GM19463 (cell line): ENCODE measurements around the gene CIDEB.
"Not testable (repeated sequence)": the region's sequence is repeated elsewhere in the genome, so short reads cannot be mapped to it uniquely, and the experiment has no call there.

Source experiments
- ATAC-seq: cut with Tn5 transposase; IDR thresholded peaks from one replicate; pipeline ENCODE4 v1.9.1; 2021; ENCODE audit warnings: mild to moderate bottlenecking, moderate library complexity; ENCODE audit not compliant: unreplicated experiment

Gene CIDEB, protein sequence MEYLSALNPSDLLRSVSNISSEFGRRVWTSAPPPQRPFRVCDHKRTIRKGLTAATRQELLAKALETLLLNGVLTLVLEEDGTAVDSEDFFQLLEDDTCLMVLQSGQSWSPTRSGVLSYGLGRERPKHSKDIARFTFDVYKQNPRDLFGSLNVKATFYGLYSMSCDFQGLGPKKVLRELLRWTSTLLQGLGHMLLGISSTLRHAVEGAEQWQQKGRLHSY

DNA sequence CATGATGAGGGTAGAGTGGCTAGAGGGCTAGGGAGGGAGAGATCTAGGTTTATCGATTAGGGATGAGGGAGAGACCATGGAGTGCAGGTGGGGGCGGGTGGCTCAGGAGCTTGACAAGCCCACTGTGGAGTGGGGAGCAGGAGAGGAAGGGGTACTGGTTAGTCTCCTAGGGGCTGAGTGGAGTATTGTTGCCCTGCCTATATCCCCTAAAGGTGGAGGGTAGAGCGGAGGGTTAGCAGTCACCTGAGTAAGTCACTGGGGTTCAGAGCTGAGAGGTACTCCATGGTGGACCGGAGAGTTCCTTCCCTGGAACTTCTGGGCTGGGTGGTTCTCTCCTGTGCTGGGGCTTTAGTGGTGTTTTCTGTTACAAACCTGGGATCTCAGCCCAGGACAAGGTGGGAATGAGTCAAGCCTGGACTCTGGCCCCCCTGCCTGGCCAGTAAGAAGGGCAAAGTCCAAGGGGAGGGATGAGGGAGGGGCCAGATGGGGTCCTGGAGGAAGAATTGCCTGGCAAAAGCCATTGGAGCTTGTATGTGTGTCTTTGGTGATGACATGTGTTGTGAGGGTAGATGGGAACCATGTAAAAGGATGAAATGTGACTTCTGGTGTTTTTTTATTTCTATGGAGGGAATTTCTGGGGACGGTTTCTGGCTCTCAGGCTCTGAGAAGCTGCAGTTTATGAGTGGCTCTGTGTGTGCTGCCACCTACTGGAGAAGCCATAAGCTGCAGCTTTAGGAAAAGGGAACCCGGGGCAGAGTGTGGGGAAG, at the start of gene CIDEB:
Gene CIDEB, minus strand, starts transcription at position 403 of the 767 bp plus-strand sequence. Its CDS starts 119 bp downstream, at position 284.
- ATAC-seq: no peak

DNA sequence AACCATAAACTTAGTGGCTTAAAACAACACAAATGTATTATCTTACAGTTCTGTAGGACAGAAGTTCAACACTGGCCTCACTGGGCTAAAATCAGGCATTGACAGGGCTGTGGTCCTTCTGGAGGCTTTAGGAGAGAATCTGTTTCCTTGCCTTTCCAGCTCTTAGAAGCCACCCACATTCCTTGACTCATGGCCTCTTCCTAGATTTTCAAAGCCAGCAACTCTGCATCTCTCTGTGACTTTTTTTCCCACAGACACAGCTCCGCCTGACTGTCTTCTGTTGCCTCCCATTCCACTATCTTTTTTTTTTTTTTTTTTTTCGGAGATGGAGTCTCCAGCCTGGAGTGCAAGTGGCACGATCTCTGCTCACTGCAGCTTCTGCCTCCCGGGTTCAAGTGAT, 48.4 kb upstream of the CIDEB start:
- ATAC-seq: no peak

DNA sequence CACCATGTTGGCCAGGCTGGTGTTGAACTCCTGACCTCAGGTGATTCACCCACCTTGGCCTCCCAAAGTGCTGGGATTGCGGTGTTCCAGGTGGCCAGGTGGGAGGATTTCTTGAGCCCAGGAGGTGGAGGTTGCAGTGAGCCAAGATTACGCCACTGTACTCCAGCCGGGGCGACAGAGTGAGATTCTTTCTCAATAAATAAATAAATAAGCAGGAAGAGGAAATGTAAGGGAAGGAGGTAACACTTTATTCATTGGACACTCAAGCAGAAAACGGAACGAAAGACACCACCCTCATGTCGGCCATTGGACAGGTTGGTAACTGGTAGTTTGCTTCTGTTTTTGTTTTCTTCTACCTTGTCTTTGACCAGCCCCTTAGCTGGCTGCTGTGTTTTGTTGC, 47.2 kb upstream of the CIDEB start:
- ATAC-seq: no peak

DNA sequence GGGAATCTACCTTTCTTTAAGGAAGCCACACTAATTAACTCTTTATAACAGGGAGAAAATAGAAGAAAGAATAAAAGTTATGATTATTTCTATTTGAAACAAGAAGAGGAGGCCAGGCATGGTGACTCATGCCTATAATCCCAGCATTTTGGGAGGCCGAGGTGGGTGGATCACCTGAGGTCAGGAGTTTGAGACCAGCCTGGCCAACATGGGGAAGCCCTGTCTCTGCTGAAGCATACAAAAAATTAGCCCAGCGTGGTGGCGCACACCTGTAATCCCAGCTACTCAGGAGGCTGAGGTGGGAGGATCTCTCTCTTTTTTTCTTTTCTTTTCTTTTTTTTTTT, 46.7 kb upstream of the CIDEB start:
- not testable (repeated sequence) for ATAC-seq

DNA sequence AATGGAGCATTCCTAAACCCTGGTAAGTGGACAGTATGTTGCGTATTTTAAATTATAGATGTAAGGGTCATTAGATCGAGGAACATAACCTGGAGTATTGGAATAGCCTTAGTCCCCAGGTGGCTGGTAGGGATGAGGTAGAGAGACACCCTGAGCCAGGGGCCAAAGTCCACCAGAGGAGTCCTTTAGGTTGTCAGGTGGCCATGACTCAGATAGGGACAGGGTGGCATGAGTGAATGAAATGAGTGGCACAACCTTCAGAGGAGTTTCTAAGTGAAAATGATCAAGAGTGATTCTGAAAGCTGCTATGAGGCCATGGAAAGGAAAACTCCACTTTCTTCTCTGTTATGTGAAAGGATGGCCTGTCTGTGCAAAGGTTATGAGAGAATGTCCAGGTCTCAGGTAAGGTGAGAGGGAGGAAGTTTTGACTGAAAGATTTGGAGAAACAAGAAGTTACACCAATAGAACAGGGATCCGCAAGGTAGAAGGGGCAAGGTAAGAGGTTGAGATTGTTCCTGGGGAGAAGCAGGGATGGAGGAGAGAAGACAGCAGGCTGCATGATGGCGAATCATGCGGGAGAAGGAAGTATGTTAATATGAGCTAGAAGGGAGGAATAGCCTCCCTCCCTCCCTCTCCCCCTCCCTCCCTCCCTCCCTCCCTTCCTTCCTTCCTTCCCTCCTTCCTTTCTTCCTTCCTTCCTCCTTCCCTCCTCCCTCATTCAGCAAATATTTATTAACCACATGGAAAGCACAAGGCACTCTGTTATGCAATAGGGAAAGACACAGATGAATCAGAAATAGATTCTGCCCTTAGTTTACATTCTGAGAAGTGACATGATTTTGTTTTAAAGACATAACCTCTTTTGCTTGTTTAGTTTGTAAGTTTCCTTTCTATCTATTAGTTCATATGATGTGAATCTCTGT, 46.0 kb upstream of the CIDEB start:
- peak; percentile 76 for ATAC-seq

DNA sequence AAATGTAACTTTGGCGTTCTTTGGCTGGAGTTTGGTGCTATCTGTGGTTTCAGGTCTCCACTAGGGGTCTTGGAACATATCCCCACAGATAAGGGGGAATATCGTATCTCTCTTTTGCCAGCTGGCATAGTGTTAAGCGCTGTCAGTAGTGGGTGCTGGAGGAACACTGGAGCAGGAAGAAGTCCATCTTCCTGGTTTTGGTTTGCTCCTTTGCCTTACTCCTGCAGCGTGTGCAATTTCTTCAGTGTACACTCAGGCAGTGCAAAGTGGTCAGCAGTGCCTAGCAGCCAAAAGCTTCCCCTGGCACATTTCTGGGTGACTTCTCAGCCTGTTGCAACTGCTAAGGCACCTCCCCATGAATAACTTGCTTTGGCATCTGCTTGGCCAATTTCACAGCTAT, 43.7 kb upstream of the CIDEB start:
- ATAC-seq: no peak

DNA sequence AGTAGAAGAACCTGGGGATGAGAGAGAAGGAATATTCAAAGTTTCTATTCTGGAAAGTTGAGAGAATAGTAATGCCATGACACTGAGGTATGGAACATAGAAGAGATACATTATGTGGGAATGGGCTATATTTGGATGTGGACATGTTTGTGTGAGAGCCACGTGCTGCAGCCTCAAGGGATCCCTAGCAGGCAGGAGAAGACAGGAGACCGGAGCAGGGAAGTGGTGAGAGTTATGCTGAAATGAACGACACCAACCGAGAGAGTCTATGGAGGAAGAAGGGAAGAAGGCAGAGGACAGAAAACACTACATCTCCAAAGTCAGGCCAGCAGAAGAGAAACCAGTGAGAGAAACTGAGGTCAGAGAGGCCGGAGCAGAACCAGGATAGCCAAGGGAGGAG, 42.0 kb upstream of the CIDEB start:
- ATAC-seq: no peak

DNA sequence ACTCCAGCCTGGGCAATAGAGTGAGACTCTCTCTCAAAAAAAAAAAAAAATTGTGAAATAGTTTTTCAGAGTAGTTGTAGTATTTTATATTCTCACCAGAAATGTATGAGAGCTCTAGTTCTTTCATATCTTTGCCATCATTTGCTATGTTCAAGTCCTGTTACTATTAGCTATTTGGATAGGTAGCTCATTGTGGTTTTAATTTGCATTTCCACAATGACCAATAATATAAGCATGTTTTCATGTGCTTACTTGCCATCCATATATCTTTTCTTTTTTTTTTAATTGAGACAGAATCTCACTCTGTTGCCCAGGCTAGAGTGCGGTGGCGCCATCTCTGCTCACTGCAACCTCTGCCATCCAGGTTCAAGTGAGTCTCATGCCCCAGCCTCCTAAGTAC, 40.4 kb upstream of the CIDEB start:
- ATAC-seq: no peak

DNA sequence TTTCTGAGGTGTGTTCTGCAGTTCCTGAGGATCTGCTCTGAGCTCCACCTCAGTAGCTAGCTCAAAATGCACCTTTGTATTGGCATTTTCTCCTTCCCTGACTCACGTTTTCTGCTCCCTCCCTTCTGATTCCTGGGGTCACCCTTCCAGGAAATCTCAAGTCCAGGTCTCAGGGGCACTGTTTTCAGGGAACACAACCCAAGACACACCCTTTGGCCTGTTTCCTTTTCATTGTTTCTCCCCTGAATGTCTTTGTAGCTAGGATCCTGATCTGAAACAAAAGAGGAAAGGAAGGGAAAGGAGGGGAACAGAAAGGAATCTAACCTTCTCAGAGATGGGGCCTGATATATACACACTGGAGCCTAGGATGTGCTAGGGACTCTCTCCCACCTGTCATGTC, 39.4 kb upstream of the CIDEB start:
- ATAC-seq: no peak

DNA sequence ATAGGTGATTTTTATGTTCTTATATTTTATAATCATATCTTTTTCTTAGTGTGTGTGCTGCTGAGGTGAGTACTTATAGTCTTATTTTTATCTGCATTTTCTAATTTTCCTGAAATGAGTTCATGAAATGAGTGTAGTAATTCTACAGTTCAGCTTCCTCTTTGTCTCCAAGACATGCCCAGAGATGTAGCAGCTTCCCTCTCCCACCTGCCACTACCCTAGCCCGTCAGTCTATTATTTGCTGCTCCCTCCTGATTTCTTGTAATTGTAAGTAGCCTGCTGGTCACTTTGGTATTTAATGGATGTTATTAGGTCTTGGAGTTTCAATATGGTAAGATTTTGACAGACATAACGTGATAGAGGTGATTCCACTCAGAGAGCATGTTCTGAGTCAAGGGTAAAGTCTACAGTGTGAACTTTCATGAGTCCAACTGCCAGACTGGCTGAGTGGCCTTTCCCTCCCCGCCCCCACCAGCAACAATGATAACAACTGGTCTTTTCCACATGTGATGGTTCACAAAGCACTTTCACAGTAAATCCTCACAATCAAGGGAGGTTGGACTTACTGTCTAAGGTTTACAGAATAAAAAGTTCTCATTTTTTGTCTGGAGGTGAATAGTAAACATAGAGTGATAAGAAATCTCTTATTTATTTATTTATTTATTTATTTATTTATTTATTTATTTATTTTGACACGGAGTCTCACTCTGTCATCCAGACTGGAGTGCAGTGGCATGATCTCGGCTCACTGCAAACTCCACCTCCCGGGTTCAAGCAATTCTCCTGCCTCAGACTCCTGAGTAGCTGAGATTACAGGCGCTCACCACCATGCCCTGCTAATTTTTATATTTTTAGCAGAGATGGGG, 36.3 kb upstream of the CIDEB start:
- no peak for ATAC-seq

DNA sequence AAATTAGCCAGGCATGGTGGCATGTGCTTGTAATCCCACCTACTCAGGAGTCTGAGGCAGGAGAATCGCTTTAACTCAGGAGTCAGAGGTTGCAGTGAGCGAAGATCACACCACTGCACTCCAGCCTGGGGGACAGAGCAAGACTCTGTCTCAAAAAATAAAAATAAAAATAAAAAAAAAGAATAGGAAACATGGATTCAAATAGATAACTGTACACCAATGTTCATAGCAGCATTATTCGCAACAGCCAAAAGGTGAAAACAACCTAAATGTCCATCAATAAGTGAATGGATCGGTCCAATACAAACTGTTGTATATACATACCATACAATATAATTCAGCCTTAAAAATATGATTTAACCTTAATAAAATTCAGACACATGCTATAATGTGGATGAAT, 35.1 kb upstream of the CIDEB start:
- ATAC-seq: no peak

DNA sequence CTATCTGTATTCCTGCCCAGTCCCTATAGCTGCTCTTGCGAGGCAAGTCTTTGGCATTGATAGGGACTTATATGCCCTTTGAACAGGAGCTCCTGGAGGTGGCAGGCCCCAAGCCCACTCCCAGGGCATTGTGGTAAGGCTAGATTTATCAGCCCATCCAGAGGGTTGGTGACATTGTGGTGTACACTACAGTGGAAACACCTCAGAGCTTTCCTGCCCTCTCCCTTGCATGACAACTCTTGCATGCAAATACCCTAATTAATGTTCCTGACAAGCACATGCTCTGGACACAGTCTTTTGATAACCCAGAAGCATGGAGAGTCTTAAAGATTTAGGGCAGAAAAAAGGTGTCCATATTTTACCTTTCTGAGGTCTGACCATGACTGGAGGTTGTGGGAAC, 32.8 kb upstream of the CIDEB start:
- ATAC-seq: no peak

DNA sequence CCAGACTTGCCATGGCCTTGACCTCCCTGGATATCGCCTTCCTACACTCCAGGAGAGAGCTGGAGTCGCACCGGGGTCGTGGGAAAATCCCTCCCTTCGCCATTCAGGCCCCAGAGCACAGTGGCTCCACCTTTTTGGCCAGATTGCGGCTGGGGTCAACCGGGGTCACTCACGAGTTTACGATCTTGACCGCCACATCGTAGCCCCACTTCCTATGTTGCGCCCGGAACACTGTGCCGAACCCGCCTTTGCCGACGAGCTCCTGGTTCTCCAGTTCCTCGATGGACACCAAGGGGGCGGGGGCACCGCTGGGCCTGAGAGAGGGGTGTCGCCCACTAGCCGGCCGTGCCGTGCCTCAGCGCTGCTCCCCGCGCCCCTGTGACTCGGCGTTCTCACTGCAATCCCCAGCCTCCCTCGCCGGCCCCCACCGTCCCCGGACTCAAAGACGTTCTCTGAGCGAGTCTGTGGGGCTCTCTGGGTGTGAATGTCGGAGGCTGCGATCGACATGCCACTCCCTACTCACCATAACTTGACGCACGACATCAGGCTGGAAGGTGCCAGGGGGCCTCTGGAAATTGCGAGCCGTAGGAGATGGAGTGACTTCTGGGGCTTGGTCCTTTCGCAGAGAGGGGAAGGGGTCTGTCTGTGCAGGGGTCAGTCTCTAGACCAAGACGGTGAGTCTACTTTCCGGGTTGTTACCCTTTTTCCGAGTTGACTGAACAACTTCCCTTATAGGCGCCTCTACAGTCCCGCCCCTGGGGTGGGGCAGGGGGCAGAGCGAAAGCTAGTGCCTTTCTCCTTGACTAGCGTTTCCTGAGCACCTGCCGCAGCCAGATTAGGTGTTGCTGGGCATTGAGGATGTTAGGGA, 31.7 kb upstream of the CIDEB start, which contains the start of gene RIPK3:
Gene RIPK3, minus strand, starts transcription at position 708 of the 868 bp plus-strand sequence. Its CDS starts 165 bp downstream, at position 543.
- ATAC-seq: peak; percentile 90

DNA sequence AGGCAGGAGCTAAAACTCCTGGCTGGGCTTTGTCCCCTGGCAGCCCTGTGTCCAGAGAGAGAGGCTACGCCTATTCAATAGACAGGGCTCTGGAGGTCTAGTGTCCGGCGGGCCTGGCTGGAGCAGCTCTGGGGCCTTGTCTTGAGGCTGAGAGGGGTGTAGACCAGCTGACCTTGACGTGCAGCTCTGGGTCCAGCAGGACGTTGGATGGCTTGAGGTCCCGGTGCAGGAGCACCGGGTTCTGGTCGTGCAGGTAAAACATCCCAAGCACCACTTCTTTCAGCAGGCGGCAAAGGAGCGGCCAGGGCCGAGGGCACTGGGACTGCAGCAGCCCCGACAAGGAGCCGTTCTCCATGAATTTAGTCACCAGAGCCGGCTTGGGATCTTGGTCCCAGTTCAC, 31.1 kb upstream of the CIDEB start:
- ATAC-seq: no peak

DNA sequence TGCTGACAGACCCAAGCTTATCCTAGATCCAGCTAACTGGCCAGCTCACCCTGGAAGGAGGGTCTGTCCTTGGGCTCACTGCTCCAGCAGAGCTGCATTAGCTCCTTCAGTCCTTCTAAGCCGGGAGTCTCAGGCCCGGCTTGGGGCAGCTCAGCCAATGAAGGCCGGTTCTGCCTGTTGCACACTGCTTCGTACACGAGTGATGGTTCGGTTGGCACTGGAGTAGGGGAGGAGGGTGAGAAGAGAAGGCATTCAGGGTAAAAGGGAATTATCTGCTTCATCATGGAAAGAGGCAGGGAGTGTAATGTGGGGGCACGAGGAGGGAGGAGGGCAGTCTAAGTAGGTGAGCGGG, 30.0 kb upstream of the CIDEB start:
- no peak for ATAC-seq

DNA sequence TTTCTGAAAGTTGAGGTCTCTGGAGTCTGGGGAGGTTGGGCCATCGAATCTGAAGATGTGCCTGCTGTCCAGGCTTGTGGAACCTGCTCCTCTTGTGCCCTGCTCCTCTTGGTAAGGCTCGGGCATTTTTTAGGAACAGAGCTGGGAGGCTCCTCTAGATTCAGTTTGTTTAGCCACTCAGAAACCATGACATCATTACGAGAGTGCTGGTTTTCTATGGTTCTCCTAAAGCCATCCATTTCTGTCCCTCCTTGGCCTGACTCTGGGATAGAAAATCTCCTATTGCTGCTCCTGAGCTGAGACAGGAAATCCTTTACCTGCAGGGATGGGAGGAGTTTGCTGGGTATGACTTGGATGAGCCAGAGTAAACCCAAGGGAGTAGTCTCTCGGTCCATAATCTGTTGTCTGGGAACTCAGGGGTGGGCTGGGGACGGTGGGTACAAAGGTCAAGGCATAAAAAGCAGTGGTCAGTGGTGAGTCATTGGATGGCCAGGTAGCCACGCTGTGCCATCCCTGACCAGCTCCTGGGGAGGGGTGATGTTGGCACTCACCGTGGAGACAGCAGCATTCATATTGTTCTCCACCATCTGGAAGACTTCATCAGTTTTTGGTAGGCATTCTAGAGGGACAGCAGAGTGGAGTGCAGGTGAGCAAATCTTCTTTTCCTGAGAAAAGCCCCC, 29.5 kb upstream of the CIDEB start:
- no peak for ATAC-seq

DNA sequence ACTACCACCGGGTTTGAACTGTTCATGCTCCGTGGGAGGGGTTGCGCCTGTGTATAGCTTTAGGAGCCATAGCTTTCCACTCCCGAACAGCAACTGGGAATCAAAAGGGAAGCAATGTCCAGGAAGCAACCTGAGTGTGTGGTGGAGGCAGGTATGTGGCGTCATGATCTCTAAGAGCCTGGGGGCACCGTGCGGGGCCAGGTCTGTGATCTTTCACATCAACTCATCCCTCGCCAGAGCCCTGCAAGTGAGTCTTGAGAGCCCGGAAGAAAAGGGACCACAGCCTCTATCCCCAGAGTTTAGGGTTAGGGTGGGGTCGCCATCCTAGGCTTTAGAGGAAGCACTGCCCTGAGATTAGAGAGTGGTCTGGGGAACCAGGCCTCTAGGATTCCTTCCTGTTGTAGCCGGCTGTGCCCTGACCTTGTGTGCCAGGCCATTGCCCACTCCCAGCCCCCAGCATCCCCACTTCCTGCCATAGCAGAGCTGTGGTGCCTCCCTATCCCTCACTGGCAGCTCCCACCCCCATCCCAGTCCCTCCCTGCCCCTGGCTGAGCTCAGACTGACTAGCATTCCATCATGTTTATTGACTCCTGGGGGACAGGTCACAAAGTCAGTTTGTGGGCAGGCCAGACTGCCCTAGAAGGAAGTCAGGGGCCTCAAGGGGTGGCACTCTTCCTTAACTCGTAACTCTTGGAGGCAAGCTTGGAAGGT, 27.8 kb upstream of the CIDEB start:
- ATAC-seq: no peak

DNA sequence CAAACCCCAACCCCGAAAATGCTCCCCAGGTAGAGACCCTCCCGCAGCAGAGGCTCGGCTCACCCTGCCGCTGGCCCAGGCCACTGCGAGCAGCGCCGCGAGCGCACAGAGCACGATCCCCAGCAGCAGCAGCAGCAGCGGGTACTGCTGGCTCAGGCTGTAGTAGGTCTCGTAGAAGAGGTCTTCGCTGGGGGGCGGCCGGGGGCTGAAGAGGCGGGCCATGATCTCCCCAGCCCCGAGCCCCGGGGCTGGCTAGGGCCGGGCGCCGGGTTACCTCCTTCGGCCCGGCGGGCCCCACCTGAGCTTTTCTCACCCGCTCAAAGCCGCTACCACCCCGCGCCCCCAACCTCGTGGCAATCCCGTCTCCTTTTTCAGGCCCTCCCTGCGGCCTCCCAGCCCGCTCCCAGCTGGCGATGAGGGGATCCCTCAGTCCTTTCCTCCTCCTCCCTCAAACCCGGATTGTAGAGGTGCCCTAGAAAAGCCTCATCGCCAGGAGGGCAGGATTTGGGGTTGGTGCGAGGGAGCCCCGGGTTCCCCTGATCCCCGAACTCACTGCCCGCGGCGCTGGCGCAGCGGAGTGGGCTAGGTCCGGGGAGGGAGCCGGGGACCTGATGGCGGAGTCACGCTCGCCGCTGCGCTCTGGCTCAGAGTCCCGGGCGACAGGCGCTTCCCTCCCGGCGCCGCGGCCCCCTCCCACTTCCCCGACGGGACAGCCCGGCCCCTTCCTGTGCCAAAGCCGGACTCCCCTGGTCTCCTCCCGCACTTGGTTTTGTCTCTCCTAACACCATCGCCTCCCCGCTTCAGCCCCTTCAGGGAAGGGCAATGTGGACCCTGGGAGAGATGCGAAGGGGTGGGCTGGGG, 26.9 kb upstream of the CIDEB start, which contains the start of gene ADCY4:
Gene ADCY4, minus strand, starts transcription at position 641 of the 861 bp plus-strand sequence. Its CDS starts 419 bp downstream, at position 222.
- ATAC-seq: no peak
